HepG2 (cell line): ENCODE results near the gene ADGRG1. TPM values are rescaled to one million over a fixed set of nuclear protein-coding genes. Genes with fewer than 3 reads are reported as not detected.

ENCODE experiments used
- ATAC-seq: fragments of 200-7000 bp; cut with Tn5 transposase; 3 replicates; pipeline ENCODE4 v1.9.1; 2020; ENCODE audit warnings: mild to moderate bottlenecking, moderate library complexity
- BruUV-seq: library from RNA; stranded (reverse); fragments of 400-500 nt; replicated peaks from 2 replicates; lab custom pipeline; 2021; lab: Mats Ljungman, UMichigan
- CTCF ChIA-PET: fragments of 300-600 bp; formaldehyde crosslinking; extraction: SDS; loops from one replicate; lab custom pipeline; 2021; ENCODE audit warnings: low total read pairs, inconsistent platforms, low intra/inter-chr PET ratio; lab: Yijun Ruan, JAX
- POLR2A ChIA-PET: fragments of 350-600 bp; sonication (Branson Sonifier 250); formaldehyde crosslinking; loops from one replicate; lab custom pipeline; 2020; ENCODE audit warnings: antibody characterized with exemption, inconsistent platforms; lab: Yijun Ruan, JAX
- DNase-seq: peaks from one replicate; pipeline ENCODE4 v3.0.0-alpha.2; 2015; ENCODE audit warnings: low spot score
- FAIRE-seq: peaks from 3 replicates; lab custom pipeline; 2011; peaks lifted over from hg19 to GRCh38; lab: Jason Lieb, UNC
- H2AFZ ChIP-seq: one replicate; pipeline ENCODE4 v1.6.1; 2011; ENCODE audit warnings: low read length, inconsistent platforms
- H3K27ac ChIP-seq: fragments of 300-600 bp; 3 replicates; pipeline ENCODE4 v1.8.0; 2011; ENCODE audit warnings: mixed run types, mild to moderate bottlenecking, mixed read lengths, low read length, inconsistent platforms; ENCODE audit not compliant: insufficient read depth; ENCODE audit errors: extremely low read length
- H3K27me3 ChIP-seq, 2 experiments: fragments of 200-600 bp in 1 of 2; 2 replicates in 1 of 2; 3 replicates in 1 of 2; pipeline versions ENCODE4 v1.6.0 to v1.8.0; 2011; ENCODE audit warnings: low read length in 2 of 2, mild to moderate bottlenecking in 2 of 2, moderate library complexity in 2 of 2, inconsistent platforms in 1 of 2; ENCODE audit not compliant: insufficient read depth in 2 of 2, control insufficient read depth in 1 of 2
- H3K36me3 ChIP-seq, 2 experiments: fragments of 200-600 bp in 1 of 2; replicated peaks in 1 of 2; 2 replicates in 1 of 2; 3 replicates in 1 of 2; pipeline versions ENCODE4 v1.5.1 to v1.8.0; 2011; ENCODE audit warnings: low read length in 2 of 2, inconsistent platforms in 1 of 2; ENCODE audit not compliant: insufficient read depth in 2 of 2, control insufficient read depth in 1 of 2
- H3K4me1 ChIP-seq: 2 replicates; pipeline ENCODE4 v1.5.1; 2012; ENCODE audit warnings: low read length, inconsistent platforms; ENCODE audit not compliant: insufficient read depth
- H3K4me2 ChIP-seq: 2 replicates; pipeline ENCODE4 v1.6.0; 2011; ENCODE audit warnings: low read depth, low read length, inconsistent platforms
- H3K4me3 ChIP-seq, 3 experiments: fragments of 200-600 bp in 1 of 3; sonication (generic), shearing (Covaris generic) in 1 of 3; replicated peaks in 1 of 3; 2 replicates each; pipeline ENCODE4 v1.5.1; 2011 to 2016; ENCODE audit warnings: low read length in 3 of 3, inconsistent platforms in 2 of 3, low read depth in 2 of 3, mild to moderate bottlenecking in 2 of 3, control low read depth in 1 of 3, mixed read lengths in 1 of 3; ENCODE audit not compliant: insufficient read depth in 1 of 3
- H3K79me2 ChIP-seq: one replicate; pipeline ENCODE4 v1.6.1; 2011; ENCODE audit warnings: low read length, inconsistent platforms; ENCODE audit not compliant: insufficient read depth
- H3K9ac ChIP-seq: 2 replicates; pipeline ENCODE4 v1.6.0; 2011; ENCODE audit warnings: mild to moderate bottlenecking, low read depth, low read length, inconsistent platforms; ENCODE audit not compliant: insufficient read depth
- H3K9me3 ChIP-seq: 2 replicates; pipeline ENCODE4 v1.5.1; 2012; ENCODE audit warnings: mild to moderate bottlenecking, low read length
- H4K20me1 ChIP-seq: 2 replicates; pipeline ENCODE4 v1.6.0; 2011; ENCODE audit warnings: inconsistent platforms, mild to moderate bottlenecking, low read length, moderate library complexity; ENCODE audit not compliant: insufficient read depth
- BORCS8-MEF2B ChIP-seq: sonication (generic); formaldehyde crosslinking; IDR thresholded peaks from 2 replicates; pipeline ENCODE4 v1.8.0; 2022; ENCODE audit warnings: mild to moderate bottlenecking, missing genetic modification reagents
- CREM ChIP-seq, 2 experiments: sonication (generic) in 1 of 2; formaldehyde crosslinking in 1 of 2; IDR thresholded peaks; 2 replicates each; pipeline versions ENCODE4 v1.4.0 to v1.6.1; 2016 to 2020; ENCODE audit warnings: antibody characterized with exemption in 1 of 2, mild to moderate bottlenecking in 1 of 2, missing genetic modification reagents in 1 of 2
- FOXK1 ChIP-seq: sonication (generic); formaldehyde crosslinking; IDR thresholded peaks from 2 replicates; pipeline ENCODE4 v1.4.0; 2020; ENCODE audit warnings: low read depth, missing genetic modification reagents, borderline replicate concordance
- GTF2F1 ChIP-seq: fragments of 150-350 bp; IDR thresholded peaks from 2 replicates; pipeline ENCODE4 v1.6.1; 2014; ENCODE audit warnings: low read length
- HNF4A ChIP-seq: sonication (generic); formaldehyde crosslinking; IDR thresholded peaks from 2 replicates; pipeline ENCODE4 v1.4.0; 2020; ENCODE audit warnings: missing genetic modification reagents
- NAIF1 ChIP-seq: sonication (generic); formaldehyde crosslinking; IDR thresholded peaks from 2 replicates; pipeline ENCODE4 v1.5.0; 2020; ENCODE audit warnings: mild to moderate bottlenecking, missing genetic modification reagents, borderline replicate concordance
- PHF5A ChIP-seq: IDR thresholded peaks from one replicate; pipeline ENCODE4 v1.6.1; 2018; ENCODE audit warnings: low read depth, missing genetic modification reagents; ENCODE audit not compliant: unreplicated experiment
- SAFB2 ChIP-seq: sonication (generic); formaldehyde crosslinking; IDR thresholded peaks from 2 replicates; pipeline ENCODE4 v1.5.1; 2020; ENCODE audit warnings: missing genetic modification reagents, low read depth, mild to moderate bottlenecking, borderline replicate concordance
- SMC3 ChIP-seq: IDR thresholded peaks from 2 replicates; pipeline ENCODE4 v1.6.1; 2011; ENCODE audit warnings: low read length, improper control_type of control experiment
- SOX6 ChIP-seq, 2 experiments: fragments of 450-650 bp in 1 of 2; sonication (generic) in 1 of 2; formaldehyde crosslinking in 1 of 2; IDR thresholded peaks; 2 replicates each; pipeline versions ENCODE4 v1.4.0 to v1.6.1; 2017 to 2020; ENCODE audit warnings: antibody characterized with exemption in 1 of 2, mild to moderate bottlenecking in 1 of 2, missing genetic modification reagents in 1 of 2
- TBX2 ChIP-seq: sonication (generic); formaldehyde crosslinking; IDR thresholded peaks from 2 replicates; pipeline ENCODE4 v1.5.0; 2020; ENCODE audit warnings: missing genetic modification reagents, mild to moderate bottlenecking, borderline replicate concordance
- ZNF136 ChIP-seq: sonication (generic); formaldehyde crosslinking; IDR thresholded peaks from 2 replicates; pipeline ENCODE4 v1.8.1; 2022; ENCODE audit warnings: low read depth, mild to moderate bottlenecking, moderate library complexity, missing genetic modification reagents
- WGBS: methylation state at CpG from one replicate; pipeline ENCODE4 v1.1.6; 2017; ENCODE audit warnings: low lambda C conversion rate; 5-methylcytosine and 5-hydroxymethylcytosine counted together
- in situ Hi-C: cut with HindIII; loops from 2 replicates; pipeline ENCODE4 v1.10.0; 2017; ENCODE audit warnings: low pct_unique_long_range_greater_than_20kb; ENCODE audit not compliant: extremely low pct_ligation_motif_present
- intact Hi-C: fragments of 100-400 bp; cut with micrococcal nuclease; formaldehyde crosslinking; loops from one replicate; pipeline ENCODE4 v1.10.0; 2022; ENCODE audit not compliant: unreplicated experiment
- polyA plus RNA-seq, 8 experiments: library from polyadenylated mRNA; depleted of rRNA in 3 of 8; stranded (reverse) in 7 of 8; unstranded in 1 of 8; fragments of >200 nt; fragmentation: Illumina TruSeq in 4 of 8; extraction: Trizol in 4 of 8; gene quantifications; 2 replicates each; pipeline versions ENCODE4 v1.2.1 to v1.2.3, GENCODE V29; 2011 to 2016; ENCODE audit warnings: low read depth in 4 of 8, missing spikeins in 1 of 8, mixed read lengths in 1 of 8; ENCODE audit not compliant: insufficient read depth in 1 of 8
- total RNA-seq, 5 experiments: library from RNA; depleted of rRNA; stranded (reverse); fragments of >200 nt; fragmentation: Illumina TruSeq; extraction: Trizol; gene quantifications; 2 replicates each; pipeline ENCODE4 v1.2.3, GENCODE V29; 2016; ENCODE audit warnings: low read depth in 1 of 5
- TF ChIP-seq, protein P1 (sequence below): IDR thresholded peaks from 2 replicates; pipeline ENCODE4 v1.6.1; 2012; ENCODE audit warnings: inconsistent platforms
- TF ChIP-seq, protein P2 (sequence below): sonication (generic); formaldehyde crosslinking; IDR thresholded peaks from 2 replicates; pipeline ENCODE4 v1.9.0; 2022; ENCODE audit warnings: missing genetic modification reagents, mild to moderate bottlenecking, borderline replicate concordance

Gene ADGRG1
- total and polyA plus RNA-seq, 2 of the 13 experiments (the other 11 are each of a cell fraction or from before 2014, with no cell fraction given): 2.7 to 5.9 TPM

GRCh38 chr16:57624044-57624688 lies 4.3 kb upstream of the ADGRG1 start (continued):
- TF ChIP-seq SAFB2 (CRISPR knock-in tag): no peak
- TF ChIP-seq, protein P1, sequence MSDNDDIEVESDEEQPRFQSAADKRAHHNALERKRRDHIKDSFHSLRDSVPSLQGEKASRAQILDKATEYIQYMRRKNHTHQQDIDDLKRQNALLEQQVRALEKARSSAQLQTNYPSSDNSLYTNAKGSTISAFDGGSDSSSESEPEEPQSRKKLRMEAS: peak; percentile 29; the same call in 1 of the 2 replicates

DNA sequence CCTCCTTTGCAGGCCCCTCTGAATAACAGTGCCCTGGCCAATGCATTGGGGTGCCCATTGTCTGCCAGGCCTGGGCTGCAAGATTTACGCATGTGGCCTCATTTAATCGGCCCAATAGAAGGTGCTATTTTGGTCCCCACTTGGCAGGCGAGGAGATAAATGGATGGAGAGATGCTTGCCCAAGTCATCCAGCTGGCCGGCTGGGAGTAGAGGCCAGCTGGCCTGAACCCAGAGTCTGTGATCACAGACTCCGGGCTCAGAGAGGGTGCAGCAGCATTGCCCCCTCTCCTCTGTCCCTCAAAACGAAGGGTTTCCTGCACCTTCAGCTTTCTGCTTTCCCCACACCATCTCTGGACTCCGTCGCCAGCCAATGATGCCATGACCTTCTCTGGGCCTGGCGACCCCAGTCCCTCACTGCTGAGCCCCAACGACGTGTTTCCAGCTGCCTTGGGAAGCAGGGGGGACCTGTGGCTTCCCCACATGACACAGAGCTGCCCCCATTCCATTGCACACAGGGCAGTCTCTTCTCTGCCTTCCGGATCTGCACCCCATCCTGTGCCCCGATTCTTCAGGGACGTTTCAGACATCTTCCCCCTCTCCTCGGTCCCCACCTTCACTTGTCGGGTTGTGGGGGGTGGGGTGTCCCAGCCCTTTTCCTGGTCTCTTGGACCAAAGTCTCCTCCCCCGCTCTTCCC lies 3.5 kb upstream of the ADGRG1 start:
- intact Hi-C loops (loop anchor here (1.0 kb wide), 1 partner anchor 34 kb away; no protein-coding TSS in a partner anchor), in situ Hi-C loops (no loop called here)
- Histone ChIP-seq H4K20me1 (no peaks in the 10 kb centered on the region), H3K27me3 (no peaks in the 10 kb centered on the region), H3K36me3 (no peaks in the 10 kb centered on the region), H3K27ac (no peak overlapping the region), H2AFZ (no peak overlapping the region), H3K79me2 (no peaks in the 10 kb centered on the region), H3K4me3 (no peak overlapping the region), H3K4me2 (peak overlapping the region; percentile 65), H3K4me1 (peaks cover 62% of the 10 kb centered on the region), H3K9me3 (no peaks in the 10 kb centered on the region), H3K9ac (peak overlapping the region; percentile 14)
- no TSS peak for BruUV-seq
- ChIA-PET CTCF (interaction anchor here (2.8 kb wide), 1 partner anchor 24 kb away, joined by 15 read pairs; no protein-coding TSS in a partner anchor), POLR2A (interaction anchor here (2.0 to 8.7 kb wide), 3 partner anchors 10 to 79 kb away, joined by 6 to 127 read pairs (median 91); no protein-coding TSS in a partner anchor)
- no peak for TF ChIP-seq GTF2F1
- TF ChIP-seq HNF4A (CRISPR knock-in tag): no peak
- TF ChIP-seq, protein P2, sequence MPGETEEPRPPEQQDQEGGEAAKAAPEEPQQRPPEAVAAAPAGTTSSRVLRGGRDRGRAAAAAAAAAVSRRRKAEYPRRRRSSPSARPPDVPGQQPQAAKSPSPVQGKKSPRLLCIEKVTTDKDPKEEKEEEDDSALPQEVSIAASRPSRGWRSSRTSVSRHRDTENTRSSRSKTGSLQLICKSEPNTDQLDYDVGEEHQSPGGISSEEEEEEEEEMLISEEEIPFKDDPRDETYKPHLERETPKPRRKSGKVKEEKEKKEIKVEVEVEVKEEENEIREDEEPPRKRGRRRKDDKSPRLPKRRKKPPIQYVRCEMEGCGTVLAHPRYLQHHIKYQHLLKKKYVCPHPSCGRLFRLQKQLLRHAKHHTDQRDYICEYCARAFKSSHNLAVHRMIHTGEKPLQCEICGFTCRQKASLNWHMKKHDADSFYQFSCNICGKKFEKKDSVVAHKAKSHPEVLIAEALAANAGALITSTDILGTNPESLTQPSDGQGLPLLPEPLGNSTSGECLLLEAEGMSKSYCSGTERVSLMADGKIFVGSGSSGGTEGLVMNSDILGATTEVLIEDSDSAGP (CRISPR knock-in tag): peak; percentile 39; the same call in 1 of the 2 replicates
- TF ChIP-seq BORCS8-MEF2B: 0 out of 2 replicates have a peak, but pooled peaks have one; percentile 18
- no peak for TF ChIP-seq CREM (IDR thresholded peaks at IDR 0.05)
- TF ChIP-seq CREM (CRISPR knock-in tag; IDR thresholded peaks at IDR 0.05): no peak
- TF ChIP-seq PHF5A: no peak
- TF ChIP-seq TBX2 (CRISPR knock-in tag): 0 out of 2 replicates have a peak, but pooled peaks have one; percentile 9
- no peak for TF ChIP-seq SOX6 (IDR thresholded peaks at IDR 0.05)
- no peak for TF ChIP-seq SOX6 (CRISPR knock-in tag; IDR thresholded peaks at IDR 0.05)
- no peak for TF ChIP-seq FOXK1 (CRISPR knock-in tag)
- no peak for TF ChIP-seq SMC3
- TF ChIP-seq ZNF136 (CRISPR knock-in tag): no peak
- no peak for TF ChIP-seq NAIF1 (CRISPR knock-in tag)
- ATAC-seq (no peak), FAIRE-seq (no peak), DNase-seq (no peak)
- WGBS: 79% methylated on average over 17 of the region's 17 CpGs
